ENCODE measurements around the gene NKG7. TPM values are rescaled to one million over a fixed set of nuclear protein-coding genes. Genes with fewer than 3 reads are reported as not detected.
"Not testable (repeated sequence)": the region's sequence is repeated elsewhere in the genome, so short reads cannot be mapped to it uniquely, and the experiment has no call there.

NKG7 gene, protein sequence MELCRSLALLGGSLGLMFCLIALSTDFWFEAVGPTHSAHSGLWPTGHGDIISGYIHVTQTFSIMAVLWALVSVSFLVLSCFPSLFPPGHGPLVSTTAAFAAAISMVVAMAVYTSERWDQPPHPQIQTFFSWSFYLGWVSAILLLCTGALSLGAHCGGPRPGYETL
- 3.6 TPM for total RNA-seq
- long read RNA-seq, result 0 reads

- intact Hi-C loops (cut with DNase I), result no loop called here
- peak; percentile 75 for DNase-seq (ENCODE audit: low spot score)
Observed at GRCh38 chr19:51372649-51373504, at the start of gene NKG7. NKG7 (minus strand) TSS chr19:51372654; CDS start chr19:51372535, 119 bp downstream.

DNA sequence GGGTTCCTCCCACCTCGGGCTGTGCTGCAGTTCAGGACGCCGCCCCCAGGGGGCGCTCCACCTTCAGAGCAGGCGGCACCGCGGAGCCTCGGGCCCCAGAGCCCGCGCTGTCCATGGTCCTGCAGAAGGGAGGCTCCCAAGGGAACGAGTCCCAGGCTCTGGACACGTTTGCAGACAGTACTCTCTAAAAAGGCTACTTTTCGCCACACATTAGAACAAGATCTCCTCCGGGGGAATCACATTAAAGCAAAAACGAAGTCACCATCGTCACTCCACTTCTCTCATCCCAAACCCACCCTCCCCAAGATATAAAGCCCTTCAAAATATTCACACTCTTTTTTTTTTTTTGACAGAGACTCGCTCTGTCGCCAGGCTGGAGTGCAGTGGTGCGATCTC lies 49.6 kb upstream of the NKG7 start:
- intact Hi-C loops (cut with DNase I), result no loop called here
- peak; percentile 93 for DNase-seq (ENCODE audit: low spot score)

DNA sequence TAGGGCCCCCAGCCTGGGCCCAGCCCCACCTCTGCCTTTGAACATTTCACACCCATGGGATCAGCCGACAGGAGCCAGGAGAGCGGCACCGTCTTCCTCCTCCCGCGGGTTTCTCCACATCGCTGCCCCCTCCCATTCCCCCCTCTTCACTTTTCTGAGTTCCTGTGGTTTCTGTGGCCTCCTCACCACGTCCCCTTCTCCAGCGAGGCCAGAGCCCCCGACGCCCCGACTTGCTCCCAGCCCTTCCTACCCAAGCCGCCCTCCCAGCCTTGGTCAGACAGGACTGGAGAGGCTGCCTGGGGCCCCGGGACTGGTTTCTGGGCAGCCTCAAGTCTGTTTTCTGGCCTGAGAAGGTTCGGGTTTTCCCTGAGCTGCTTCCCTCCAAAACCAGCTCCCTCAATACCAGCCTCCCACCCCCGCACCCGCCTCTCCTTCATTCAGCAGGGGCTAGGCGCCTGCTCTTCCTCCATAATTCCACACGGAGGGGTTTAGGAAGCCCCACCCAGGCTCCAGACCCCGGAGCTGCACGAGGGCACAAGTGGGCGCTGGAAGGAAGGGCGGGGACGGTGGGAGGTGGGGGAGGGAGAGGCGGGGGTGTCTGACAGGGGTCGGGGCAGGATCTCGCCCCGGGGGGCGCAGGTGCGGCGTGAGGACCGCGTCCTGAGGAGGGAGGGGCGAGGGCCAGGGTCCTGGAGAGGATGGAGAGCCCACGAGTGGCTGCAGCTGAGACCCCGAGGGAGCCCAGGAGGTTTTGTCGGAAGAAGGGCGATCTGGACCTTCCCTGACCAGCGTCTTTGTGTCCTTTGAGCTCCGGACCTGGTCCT lies 49.0 kb upstream of the NKG7 start:
- DNase-seq (ENCODE audit: low spot score), result no peak
- intact Hi-C loops (cut with DNase I), result no loop called here

DNA sequence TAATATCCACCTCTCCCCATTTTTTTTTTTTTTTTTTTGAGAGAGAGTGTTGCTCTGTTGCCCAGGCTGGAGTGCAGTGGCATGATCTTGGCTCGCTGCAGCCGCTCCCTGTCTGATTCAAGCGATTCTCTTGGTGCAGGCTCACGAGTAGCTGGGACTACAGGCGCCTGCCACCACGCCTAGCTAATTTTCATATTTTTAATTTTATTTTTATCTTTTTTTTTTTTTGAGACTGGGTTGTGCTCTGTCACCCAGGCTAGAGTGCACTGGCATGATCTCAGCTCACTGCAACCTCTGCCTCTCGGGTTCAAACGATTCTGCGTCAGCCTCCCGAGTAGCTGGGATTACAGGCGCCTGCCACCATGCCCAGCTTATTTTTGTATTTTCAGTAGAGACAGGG lies 48.1 kb upstream of the NKG7 start:
- intact Hi-C loops (cut with DNase I); DNase-seq (ENCODE audit: low spot score): not testable (repeated sequence)

DNA sequence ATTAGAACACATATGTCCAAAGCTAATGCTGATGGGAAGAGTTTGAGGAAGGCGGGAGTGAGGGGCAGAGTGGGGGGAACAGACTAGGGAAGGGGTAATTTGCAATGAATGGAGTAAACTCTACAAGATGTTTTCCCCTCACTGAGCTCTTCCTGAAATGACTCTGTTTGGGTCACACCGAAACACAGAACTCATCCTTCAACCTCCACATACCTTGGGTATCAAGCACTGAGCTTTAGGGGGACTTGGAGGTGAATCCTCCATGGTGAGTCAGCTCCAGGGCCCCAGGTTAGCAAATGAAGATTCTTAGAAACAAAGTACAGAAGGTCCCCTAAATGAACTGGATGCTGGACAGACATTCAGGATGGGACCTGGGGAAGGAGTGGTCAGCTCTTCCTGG lies 46.3 kb upstream of the NKG7 start:
- intact Hi-C loops (cut with DNase I), result no loop called here
- no peak for DNase-seq (ENCODE audit: low spot score)

DNA sequence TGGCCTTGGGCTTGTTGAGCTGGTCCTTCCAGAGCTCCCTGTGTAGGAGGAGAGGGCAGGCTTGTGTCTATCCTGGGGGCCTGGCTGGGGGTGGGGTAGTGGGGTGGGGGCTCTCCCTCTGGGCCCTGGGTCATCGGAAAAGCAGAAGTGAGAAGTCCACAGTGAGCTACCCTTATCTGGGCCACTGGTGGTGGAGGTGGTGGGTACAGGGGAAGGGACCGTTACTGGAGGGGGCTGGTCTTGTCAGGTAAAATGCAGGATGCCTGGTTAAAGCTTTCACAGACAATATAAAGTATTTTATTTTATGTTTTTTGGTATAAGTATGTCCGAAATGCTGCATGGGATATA lies 45.3 kb upstream of the NKG7 start:
- DNase-seq (ENCODE audit: low spot score), result no peak
- intact Hi-C loops (cut with DNase I), result no loop called here

- peak; percentile 90 for DNase-seq (ENCODE audit: low spot score)
- intact Hi-C loops (cut with DNase I), result no loop called here
Observed at GRCh38 chr19:51417107-51417809, 44.8 kb upstream of the NKG7 start, which contains the start of gene SIGLEC10. SIGLEC10 (minus strand) TSS chr19:51417642; CDS start chr19:51417581, 61 bp downstream.

DNA sequence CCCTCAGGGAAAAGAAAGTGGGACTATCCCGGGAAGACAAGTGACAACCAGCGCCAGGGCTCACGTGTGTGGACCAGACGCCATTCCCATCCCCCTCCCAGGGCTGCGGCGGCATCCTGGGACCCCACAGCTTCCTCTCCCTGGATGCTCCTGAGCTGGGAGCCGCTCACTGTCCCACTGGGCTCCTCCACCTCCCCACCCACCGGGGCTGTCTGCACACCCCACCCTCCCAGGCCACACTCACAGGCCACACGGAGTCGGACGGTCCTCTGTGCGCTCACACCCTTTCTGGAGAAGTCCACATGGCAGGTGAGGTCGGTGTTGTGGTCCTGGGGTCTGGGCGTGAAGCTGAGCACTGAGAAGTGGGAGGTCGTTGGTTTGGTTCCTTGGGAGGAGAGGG lies 44.0 kb upstream of the NKG7 start:
- intact Hi-C loops (cut with DNase I); DNase-seq (ENCODE audit: low spot score): not testable (repeated sequence)

DNA sequence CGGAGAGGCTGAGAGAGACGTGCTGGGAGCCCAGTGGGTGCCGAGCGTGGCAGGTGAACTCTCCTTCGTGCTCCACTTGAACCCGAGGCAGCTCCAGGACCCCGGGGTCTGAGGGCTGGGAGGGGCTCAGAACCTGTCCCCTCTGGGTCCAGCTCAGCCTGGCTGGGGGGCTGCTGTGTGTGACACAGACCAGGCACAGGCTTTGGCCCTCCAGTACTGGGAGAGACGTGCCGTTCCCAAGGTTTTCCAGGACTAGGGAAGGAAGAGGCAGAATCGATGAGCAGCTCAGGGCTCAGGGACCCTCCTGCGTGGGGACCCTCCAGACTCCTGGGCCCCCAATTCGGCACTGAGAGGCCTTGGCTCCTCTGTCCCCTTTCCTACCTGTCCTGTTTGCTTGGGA lies 42.7 kb upstream of the NKG7 start:
- no peak for DNase-seq (ENCODE audit: low spot score)
- intact Hi-C loops (cut with DNase I), result no loop called here

- DNase-seq (ENCODE audit: low spot score), result no peak
- intact Hi-C loops (cut with DNase I), result no loop called here
Observed at GRCh38 chr19:51410950-51411748, 38.7 kb upstream of the NKG7 start.

GRCh38 chr19:51407511-51408131 lies 35.2 kb upstream of the NKG7 start:
- no peak for DNase-seq (ENCODE audit: low spot score)
- intact Hi-C loops (cut with DNase I), result no loop called here

DNA sequence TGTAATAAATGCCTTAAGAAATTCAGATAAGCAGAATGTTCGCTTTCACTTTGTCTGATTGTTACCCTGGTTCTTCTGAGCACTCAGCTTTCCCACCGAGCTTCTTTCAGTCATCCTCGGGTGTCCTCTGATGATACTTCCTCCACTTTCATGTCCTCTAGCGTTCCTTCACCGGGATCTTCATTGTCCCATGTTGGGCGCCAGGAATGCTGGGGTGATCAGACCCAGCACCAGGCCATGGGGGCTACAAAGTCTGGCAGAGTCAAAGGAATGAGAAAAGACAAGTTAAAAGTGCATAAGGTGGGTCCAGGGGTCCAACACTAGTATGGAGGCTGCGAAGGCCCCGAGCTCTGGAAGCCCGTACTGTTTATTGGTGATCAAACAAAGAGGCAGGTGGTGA lies 29.7 kb upstream of the NKG7 start:
- intact Hi-C loops (cut with DNase I), result no loop called here
- no peak for DNase-seq (ENCODE audit: low spot score)

DNA sequence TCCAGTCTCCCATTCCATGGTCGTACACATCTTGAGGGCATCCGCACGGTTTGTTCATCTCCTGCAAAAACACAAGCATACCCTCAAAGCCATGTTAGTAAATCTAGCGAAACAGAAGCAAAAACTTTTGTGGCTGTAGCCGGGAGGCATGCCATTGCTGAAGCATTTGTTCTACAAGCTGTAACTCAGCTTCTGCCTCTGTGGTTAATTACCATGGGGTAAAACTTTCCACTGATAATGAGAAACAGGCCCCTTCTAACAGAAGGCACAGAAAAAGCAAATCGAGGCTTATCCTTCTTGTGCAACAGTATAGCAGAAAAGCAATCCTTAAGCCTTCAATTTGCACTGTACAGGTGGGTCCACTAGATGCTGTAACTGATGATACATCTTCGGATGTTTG lies 27.5 kb upstream of the NKG7 start:
- intact Hi-C loops (cut with DNase I), result loop anchor here (10.0 kb wide), 1 partner anchor 55 kb away; the partner anchor contains the start of gene VSIG10L
- DNase-seq (ENCODE audit: low spot score), result not testable (repeated sequence)

DNA sequence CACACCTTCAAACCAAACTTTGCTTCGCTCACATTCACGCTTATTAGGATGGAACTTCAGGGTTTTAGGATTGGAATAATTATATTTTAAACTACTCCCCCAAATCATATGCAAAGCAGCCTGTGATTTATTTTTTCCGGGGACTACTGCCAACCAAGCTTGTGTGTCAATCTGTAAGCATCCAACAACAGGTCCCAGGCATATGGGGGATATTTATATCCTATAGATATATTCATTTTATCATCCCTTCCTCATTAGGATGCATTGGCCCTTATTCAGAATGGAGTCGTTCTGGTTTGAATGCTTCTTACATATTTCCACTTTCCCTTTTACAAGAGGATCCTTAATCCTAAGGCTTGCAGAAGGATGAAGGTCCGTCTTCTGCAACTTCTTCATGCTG lies 26.8 kb upstream of the NKG7 start:
- intact Hi-C loops (cut with DNase I), result loop anchor here (10.0 kb wide), 1 partner anchor 54 kb away; the partner anchor contains the start of gene VSIG10L
- DNase-seq (ENCODE audit: low spot score), result no peak

DNA sequence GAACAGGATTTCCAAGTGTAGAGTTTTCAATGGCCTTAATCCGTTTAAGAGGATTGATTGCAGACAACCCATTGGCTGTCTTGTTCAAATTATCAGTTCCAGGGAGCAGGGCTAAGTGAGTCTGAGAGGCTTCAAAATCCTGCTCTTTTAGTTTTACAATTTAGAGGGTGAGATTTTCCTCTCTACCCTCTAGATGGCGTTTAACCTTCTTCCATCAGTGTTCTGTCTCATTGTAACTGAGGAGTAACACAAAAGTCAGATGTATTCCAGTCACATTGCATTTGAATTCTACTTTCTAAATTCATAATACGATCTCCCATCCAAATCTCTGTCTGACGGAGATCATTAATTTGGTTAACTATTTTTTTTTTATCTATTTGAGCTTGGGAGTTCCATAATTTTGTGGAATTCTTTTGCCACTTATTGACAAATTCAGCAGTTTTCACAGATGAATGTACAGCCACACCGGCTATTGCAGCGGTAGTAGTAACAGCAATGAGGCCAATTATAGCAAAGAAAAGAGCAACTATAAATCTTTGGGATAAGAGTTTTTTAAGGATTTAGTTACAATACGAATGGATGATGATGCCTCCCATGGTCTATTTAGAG lies 25.7 kb upstream of the NKG7 start:
- intact Hi-C loops (cut with DNase I), result loop anchor here (10.0 kb wide), 1 partner anchor 53 kb away; the partner anchor contains the start of gene VSIG10L
- DNase-seq (ENCODE audit: low spot score), result no peak

GRCh38 chr19:51397453-51397852 lies 25.0 kb upstream of the NKG7 start:
- peak; percentile 44 for DNase-seq (ENCODE audit: low spot score)
- intact Hi-C loops (cut with DNase I), result loop anchor here (10.0 kb wide), 1 partner anchor 53 kb away; the partner anchor contains the start of gene VSIG10L

DNA sequence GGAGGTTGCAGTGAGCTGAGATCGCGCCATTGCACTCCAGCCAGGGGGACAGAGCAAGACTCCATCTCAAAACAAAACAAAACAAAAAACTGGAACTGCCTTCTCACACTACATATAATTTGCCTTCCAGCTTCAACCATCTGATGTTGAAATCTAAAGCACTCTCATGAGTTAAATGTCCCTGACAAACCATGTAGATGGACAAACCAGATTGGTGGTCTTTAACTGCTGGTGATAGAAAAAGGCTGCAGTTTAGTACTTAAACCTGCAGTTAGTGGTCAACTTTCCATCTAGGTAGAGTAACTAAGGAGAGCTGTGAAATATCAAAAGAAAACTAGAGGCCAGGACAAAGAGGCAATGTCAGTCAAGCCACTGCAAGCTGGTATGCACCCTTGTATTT lies 23.7 kb upstream of the NKG7 start:
- no peak for DNase-seq (ENCODE audit: low spot score)
- intact Hi-C loops (cut with DNase I), result loop anchor here (10.0 kb wide), 1 partner anchor 51 kb away; the partner anchor contains the start of gene VSIG10L
